Measurements from ENCODE around the gene RAD51B. TPM values are rescaled to one million over a fixed set of nuclear protein-coding genes. Genes with fewer than 3 reads are reported as not detected.
A peak's percentile ranks its signal among the peaks of the same experiment; 100 is the strongest.

The RAD51B gene
- total RNA-seq, 6 experiments from 2014 or later, result 2.7 to 5.8 (median 4.3) TPM

DNA sequence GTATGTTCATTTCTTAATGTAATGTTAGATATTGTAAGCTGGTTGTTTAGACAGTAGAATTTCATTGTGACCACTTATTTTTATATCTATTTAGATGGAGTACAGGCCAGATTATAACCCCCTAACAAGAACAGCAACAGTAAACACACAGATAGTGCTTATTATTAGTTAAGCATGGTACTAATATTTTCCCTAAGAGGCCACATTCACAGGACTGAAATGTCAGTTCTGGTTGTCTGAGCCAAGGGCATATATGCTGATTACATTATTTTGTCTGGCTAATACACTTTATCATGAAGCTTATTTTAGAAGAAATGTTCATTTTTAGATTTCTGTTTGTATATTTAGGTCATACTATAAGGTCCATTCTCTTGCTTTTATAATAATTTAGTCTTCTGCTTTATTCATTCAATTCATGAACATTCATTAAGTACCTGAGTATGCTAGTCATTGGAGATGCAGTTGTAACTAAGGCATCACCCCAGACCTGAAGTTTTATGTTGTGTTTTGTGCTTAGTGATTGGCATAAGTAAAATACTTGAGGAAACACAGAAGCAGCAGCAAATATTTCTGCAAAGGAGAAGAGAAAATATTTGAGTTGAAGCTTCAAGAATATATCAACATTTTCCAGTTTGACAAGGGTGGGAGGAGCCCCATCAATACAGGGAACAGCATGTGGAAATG lies 413.7 kb downstream of the RAD51B start:
- Histone ChIP-seq H3K27ac (peak overlapping the region; percentile 56 to 93 (median 80)), H3K27me3 (no peaks in the 10 kb centered on the region), H3K4me3 (no peak overlapping the region), H3K36me3 (no peaks in the 10 kb centered on the region), H3K9me3 (no peaks in the 10 kb centered on the region), H3K4me1 (peaks cover 0 to 66% (median 14%) of the 10 kb centered on the region in 4 donors)
- no peak for TF ChIP-seq POLR2A (IDR thresholded peaks at IDR 0.05)
- TF ChIP-seq, protein P1, sequence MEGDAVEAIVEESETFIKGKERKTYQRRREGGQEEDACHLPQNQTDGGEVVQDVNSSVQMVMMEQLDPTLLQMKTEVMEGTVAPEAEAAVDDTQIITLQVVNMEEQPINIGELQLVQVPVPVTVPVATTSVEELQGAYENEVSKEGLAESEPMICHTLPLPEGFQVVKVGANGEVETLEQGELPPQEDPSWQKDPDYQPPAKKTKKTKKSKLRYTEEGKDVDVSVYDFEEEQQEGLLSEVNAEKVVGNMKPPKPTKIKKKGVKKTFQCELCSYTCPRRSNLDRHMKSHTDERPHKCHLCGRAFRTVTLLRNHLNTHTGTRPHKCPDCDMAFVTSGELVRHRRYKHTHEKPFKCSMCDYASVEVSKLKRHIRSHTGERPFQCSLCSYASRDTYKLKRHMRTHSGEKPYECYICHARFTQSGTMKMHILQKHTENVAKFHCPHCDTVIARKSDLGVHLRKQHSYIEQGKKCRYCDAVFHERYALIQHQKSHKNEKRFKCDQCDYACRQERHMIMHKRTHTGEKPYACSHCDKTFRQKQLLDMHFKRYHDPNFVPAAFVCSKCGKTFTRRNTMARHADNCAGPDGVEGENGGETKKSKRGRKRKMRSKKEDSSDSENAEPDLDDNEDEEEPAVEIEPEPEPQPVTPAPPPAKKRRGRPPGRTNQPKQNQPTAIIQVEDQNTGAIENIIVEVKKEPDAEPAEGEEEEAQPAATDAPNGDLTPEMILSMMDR (IDR thresholded peaks at IDR 0.05), result no peak
- intact Hi-C loops (cut with DNase I), result no loop called here
- ATAC-seq (no peak), DNase-seq (no peak)

DNA sequence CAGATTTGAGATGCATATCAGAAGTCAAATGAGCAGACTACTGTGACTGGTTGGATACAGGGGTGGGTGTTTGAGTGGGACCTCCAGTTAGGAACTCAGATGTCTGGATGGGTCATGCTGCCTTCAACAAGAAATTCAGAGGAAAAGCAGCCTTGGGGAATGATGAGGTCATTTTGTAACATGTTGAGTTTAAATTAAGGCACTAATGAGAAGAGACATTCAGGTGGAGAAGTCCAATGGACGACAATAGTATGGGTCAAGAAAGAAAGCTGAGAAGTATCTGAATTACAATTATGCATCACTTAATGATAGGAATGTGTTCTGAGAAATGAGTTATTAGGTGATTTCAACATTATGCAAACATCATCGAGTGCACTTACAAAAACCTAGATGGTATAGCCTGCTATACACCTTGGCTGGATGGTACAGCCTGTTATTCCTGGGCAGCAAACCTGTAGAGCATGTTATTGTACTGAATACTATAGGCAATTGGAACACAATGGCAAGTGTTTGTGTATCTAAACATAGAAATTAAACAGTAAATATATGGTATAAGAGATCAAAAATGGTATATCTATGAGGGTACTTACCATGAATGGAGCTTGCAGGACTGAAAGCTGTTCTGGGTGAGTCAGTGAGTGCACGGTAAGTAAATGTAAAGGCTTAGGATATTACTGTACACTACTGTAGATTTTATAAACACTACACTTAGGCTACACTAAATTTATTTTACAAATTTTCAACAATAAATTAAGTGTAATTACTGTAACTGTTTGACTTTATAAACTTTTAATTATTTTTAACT lies 414.7 kb downstream of the RAD51B start:
- 86% methylated on average over 3 of the region's 3 CpGs for WGBS (ENCODE audit: insufficient coverage, low coverage, low lambda C conversion rate, missing lambda C conversion rate)
- intact Hi-C loops (cut with DNase I), result no loop called here

DNA sequence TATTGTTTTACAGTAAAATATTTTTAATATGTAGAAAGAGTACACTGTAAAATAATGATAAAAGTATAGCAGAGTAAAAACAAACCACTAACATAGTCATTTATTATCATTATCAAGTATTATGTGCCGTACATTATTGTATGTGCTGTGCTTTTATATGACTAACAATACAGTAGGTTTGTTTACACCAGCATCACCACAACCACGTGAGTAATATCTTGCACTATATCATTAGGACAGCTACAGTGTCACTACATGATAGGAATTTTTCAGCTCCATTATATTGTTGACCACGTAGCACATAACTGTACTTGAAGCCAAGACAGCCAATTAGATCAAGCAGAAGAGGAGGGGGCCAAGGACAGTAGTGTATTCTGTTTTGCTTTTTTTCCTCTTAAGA lies 415.4 kb downstream of the RAD51B start:
- WGBS (ENCODE audit: insufficient coverage, low coverage, low lambda C conversion rate, missing lambda C conversion rate), result 90% methylated on average over 3 of the region's 3 CpGs
- H3K4me1 ChIP-seq, result peaks cover 0 to 54% (median 11%) of the 10 kb centered on the region in 4 donors
- TF ChIP-seq POLR2A (IDR thresholded peaks at IDR 0.05), result no peak
- TF ChIP-seq, protein P1 (IDR thresholded peaks at IDR 0.05), result no peak
- no peaks in the 10 kb centered on the region for H3K36me3 ChIP-seq
- no peaks in the 10 kb centered on the region for H3K27me3 ChIP-seq
- intact Hi-C loops (cut with DNase I), result no loop called here
- DNase-seq (no peak), ATAC-seq (no peak)
- H3K4me3 ChIP-seq, result no peak overlapping the region
- no peak overlapping the region for H3K27ac ChIP-seq
- no peaks in the 10 kb centered on the region for H3K9me3 ChIP-seq

More for the DNA sequence above, 414.7 kb downstream of the RAD51B start:
- Histone ChIP-seq H3K27ac (peak overlapping the region in 1 of 3 donors; percentile 93), H3K36me3 (no peaks in the 10 kb centered on the region), H3K27me3 (no peaks in the 10 kb centered on the region), H3K4me1 (peaks cover 0 to 61% (median 12%) of the 10 kb centered on the region in 4 donors), H3K4me3 (no peak overlapping the region), H3K9me3 (no peaks in the 10 kb centered on the region)
- ATAC-seq (no peak), DNase-seq (no peak)
- no peak for TF ChIP-seq POLR2A (IDR thresholded peaks at IDR 0.05)
- TF ChIP-seq, protein P1 (IDR thresholded peaks at IDR 0.05), result no peak

DNA sequence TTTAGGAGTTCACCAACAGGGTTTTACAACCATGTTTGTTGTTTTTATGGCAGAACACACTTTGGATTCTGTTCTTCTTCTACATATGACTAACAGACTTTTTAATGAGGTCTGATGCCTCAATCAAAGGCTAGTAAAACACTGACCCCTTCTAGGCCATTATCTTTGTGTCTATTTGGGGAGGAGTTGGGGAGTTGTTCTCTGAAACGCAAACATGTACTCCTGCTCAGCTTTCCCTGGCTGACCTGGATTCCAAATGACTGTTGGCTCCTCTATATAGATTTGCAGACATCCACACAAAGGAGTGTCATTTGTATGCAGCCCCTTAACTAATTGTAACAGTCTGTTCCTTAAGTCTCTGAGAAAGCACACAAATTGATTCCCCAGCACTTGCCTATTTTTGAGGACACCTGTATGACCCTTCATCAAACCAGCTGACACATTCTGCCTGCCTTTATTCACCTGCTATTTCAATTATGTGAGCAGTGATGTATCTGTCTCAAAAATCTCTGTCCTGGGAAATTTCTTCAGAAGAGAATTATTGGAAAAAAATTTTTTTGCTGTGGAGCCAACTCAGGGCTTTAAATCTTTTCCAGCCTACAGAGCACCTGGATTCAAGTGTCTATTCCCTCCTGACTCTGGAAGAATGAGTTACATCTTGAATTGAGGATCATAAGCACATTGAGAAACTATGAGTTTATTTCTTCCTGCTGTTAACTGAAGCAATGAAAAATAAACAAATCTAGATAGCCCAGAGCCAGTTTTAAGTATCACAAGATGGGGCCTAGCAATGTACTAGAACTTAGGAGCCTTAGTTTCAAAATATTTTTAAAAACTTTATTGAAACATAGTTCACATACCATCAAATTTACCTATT lies 417.2 kb downstream of the RAD51B start:
- Histone ChIP-seq H3K36me3 (no peaks in the 10 kb centered on the region), H3K4me1 (peaks cover 0 to 44% (median 8%) of the 10 kb centered on the region in 4 donors), H3K27ac (peak overlapping the region in 1 of 3 donors; percentile 7), H3K4me3 (no peak overlapping the region), H3K27me3 (no peaks in the 10 kb centered on the region), H3K9me3 (no peaks in the 10 kb centered on the region)
- intact Hi-C loops (cut with DNase I), result no loop called here
- ATAC-seq (peak; percentile 7 to 44 (median 41)), DNase-seq (no peak)
- TF ChIP-seq POLR2A (IDR thresholded peaks at IDR 0.05), result no peak
- TF ChIP-seq, protein P1 (IDR thresholded peaks at IDR 0.05), result no peak
- 43% methylated on average over 1 of the region's 1 CpG for WGBS (ENCODE audit: insufficient coverage, low coverage, low lambda C conversion rate, missing lambda C conversion rate)
